ENCODE data around the gene ZNF581.

The ZNF581 gene

GRCh38 chr19:55648585-55649267 lies 5.3 kb downstream of the ZNF581 start:
- DNase-seq (ENCODE audit: low read depth), result no peak

DNA sequence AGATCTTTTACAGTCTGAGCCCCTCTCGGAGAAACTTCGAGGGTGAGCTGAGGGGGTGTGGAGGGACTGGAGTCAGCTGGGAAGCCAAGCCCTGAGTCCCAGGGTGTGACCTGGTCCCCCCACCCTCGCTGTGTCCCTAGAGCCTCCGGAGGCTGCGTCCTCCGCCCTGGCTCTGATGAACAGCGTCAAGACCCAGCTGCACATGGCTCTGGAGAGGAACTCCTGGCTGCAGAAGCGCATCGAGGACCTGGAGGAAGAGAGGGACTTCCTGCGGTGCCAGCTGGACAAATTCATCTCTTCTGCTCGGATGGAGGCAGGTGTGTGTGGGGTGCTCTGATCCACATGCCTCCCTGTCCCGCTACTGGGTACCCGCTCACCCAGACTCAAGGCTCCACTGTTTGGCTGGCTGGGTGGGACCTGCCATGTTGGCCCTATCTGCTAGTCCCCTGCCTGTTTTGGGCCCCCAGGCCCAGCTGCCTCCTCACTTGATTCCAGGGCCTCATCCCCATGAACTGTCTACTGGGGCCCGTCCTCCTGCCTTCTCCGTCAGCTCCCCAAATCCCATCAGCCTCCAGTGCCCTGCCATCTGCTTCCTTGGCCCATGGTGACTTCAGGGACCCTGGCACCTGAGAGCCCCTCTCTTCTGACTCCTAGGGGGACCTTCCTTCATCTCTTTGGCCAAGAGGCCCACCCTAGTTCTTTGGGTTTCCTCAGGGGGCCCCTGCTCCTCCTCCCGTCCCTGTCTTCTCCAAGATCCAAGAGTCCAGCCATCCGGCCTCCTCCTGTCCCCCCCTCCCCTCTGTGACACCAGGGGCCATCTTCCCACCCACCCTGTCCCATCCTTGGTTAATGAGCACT lies 6.0 kb downstream of the ZNF581 start:
- no peak for DNase-seq (ENCODE audit: low read depth)

GRCh38 chr19:55650126-55650557 lies 6.7 kb downstream of the ZNF581 start:
- DNase-seq (ENCODE audit: low read depth), result no peak

DNA sequence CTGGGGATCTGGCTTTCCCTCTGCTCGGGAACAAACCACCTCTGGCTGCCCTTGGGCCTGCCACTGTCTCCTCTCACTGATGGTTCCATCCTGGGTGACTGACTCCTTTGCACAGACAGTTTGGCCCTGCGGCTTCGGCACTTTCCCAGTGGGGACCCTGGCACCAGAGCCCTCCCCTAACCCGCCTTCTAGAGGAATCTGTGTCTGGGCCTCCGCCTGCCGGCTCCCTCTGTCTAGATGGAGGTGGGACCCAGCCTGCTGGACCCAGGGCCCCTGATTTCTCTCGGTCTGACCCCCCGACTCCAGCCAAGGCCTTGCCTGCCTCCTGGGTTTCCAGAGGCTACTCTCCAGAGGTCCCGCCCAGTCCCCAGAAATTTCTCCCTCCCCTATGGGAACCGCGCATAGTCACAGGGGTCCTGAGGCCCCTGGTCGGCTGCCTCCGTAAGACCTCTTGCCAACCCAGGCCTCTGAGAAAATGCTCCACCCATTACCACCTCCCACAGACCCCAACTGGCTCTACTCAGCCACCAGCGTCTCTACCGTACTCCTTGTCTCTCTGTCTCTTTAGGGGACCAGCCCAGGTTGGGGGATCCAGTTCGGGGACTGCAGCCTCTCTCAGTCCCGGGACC lies 7.3 kb downstream of the ZNF581 start:
- no peak for DNase-seq (ENCODE audit: low read depth)

DNA sequence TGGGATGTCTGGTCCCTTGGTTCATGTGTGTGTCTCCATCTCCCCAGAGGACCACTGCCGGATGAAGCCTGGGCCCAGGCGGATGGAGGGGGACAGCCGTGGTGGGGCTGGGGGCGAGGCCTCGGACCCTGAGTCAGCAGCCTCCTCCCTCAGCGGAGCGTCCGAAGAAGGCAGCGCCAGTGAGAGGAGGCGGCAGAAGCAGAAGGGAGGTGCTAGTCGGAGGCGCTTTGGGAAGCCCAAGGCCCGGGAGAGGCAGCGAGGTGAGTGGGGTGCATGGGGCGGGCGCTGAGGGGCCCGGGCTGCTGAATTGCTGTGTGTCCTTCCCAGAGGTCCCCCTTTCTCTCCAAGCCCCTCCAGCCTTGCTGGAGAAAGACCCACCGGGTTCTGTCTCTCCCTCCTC lies 7.8 kb downstream of the ZNF581 start:
- DNase-seq (ENCODE audit: low read depth), result no peak

- DNase-seq (ENCODE audit: low read depth), result no peak
These were observed 9.1 kb downstream of the ZNF581 start for GRCh38 chr19:55652311-55653128.

DNA sequence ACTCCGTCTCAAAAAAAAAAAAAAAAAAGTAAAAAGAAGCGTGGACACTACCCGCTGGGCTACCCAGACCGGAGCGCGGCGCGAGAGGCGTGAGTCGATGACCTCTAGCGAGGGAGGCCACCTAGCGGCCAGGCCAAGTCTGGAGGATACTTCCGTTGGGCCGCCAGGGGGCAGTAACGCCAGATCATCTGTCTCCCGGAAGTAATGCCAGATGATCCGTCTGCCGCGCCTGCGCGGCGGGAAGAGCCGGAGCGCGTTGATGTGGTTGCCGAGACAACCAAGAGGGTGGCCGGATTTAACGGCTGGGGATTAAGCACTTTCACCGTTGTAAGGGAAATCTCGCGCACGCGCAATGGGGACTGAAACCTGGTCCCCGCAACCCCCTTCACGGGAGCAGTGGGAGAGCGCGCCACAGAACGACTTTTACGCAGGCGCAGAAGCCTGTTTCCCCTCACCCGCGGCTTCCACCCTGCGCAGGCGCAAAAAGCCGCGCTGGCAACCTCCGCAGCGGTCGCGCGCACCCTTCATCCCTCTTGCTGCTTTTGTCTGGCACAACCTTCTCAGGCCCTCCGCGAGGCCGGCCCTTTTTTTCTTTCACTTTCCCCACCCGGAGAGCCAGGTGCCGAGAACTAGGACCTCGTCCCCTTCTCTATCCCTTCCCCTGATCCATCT lies 10.3 kb downstream of the ZNF581 start:
- peak; percentile 95 for DNase-seq (ENCODE audit: low read depth)

DNA sequence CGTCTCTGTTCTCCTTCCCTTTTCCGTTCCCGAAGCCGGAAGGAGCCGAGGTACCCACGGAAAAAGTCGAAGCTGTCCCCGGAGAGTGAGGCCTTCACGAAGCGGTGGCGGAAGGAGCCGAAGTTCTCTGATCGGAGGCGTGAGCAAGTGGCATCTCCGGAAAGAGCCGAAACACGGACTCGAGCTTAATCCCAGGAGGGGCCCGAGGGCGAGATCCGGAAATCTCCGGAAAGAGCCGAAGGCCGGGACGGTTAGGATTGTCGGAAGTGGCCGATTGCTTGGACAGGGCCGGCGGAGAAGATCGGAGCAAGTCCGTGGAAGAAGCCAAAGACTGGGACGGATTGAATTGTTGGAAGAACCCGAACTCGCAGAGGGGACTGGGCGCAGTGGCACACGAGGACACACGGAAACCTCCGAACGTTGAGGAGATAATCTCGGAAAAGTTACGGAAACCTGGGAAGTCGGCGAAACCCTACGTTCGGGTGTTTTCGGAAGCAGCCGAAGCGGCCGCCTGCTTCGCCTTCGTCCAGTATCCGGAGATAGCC lies 10.9 kb downstream of the ZNF581 start:
- peak; percentile 97 for DNase-seq (ENCODE audit: low read depth)

GRCh38 chr19:55654868-55655647 lies 11.6 kb downstream of the ZNF581 start, which contains the start of gene U2AF2:
Gene U2AF2, plus strand, starts transcription at chr19:55655035. Its CDS starts 70 bp downstream, at chr19:55655105.
- DNase-seq (ENCODE audit: low read depth), result peak; percentile 72

- DNase-seq (ENCODE audit: low read depth), result no peak
These were observed 12.2 kb downstream of the ZNF581 start for GRCh38 chr19:55655648-55656040.

GRCh38 chr19:55656552-55656951 lies 13.1 kb downstream of the ZNF581 start:
- no peak for DNase-seq (ENCODE audit: low read depth)

GRCh38 chr19:55656988-55657747 lies 13.7 kb downstream of the ZNF581 start:
- DNase-seq (ENCODE audit: low read depth), result no peak

DNA sequence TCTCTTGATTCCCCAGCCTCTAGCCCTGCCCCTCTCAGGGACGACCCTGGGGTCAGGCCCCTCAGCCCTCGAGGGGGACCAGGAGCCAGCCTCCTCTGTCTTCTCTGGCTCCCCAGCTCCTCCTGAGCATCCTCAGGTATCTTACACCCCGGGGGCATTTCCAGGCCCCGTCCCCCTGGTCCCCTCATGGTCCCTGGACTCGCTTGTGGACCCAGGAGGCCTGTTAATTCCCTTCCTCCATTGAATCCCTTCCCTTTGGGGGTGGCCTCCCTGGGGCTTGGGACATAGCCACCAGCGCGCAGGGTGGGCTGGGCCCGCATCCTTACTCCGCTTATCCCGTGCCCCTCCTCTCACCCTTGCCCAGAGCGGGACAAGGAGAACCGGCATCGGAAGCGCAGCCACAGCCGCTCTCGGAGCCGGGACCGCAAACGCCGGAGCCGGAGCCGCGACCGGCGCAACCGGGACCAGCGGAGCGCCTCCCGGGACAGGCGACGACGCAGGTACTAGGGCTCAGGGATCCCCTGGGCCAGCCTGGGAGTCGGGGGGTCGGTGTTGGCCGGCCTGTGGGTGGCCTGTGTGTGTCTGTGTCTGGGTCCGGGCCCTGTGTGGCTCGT lies 15.5 kb downstream of the ZNF581 start:
- no peak for DNase-seq (ENCODE audit: low read depth)

DNA sequence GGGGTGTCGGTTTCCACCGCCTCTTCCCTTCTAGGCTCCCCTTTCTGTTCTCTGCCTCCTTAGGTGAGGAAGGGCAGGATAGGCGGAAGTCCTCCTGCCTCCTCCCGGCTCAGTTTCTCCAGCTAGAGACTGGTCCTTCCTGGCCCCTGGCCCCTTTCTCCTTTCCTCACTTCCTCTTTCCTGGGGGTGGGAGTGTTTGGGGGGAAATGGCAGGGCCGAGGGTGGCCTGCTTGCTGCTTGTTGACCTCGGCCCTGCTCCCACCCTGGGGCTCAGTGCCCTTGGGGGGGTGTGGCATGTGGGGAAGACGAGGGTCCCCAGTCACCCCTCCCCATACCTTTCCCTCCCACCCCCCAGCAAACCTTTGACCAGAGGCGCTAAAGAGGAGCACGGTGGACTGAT lies 16.4 kb downstream of the ZNF581 start:
- DNase-seq (ENCODE audit: low read depth), result no peak

DNA sequence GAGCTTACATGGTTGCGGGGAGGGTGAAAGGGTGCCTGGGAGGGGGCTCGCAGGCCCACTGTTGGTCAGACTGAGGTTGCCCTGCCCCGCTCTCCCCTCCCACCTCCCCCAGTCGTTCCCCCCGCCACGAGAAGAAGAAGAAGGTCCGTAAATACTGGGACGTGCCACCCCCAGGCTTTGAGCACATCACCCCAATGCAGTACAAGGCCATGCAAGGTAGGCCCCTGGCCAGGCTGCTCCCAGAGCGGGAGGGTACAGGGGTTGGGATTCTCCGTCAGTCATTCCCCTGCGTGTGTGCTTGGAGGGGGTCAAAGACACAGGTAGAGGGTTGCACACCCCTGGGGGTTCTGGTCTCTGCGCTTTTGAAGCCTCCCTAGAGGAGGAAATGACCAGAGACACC lies 17.0 kb downstream of the ZNF581 start:
- DNase-seq (ENCODE audit: low read depth), result no peak

- no peak for DNase-seq (ENCODE audit: low read depth)
These were observed 17.5 kb downstream of the ZNF581 start for GRCh38 chr19:55660991-55661390.

- no peak for DNase-seq (ENCODE audit: low read depth)
These were observed 18.4 kb downstream of the ZNF581 start for GRCh38 chr19:55661826-55662225.

GRCh38 chr19:55663846-55664536 lies 20.5 kb downstream of the ZNF581 start:
- no peak for DNase-seq (ENCODE audit: low read depth)

All from stromal cell of bone marrow (primary cell).